HG02840 (cell line): ENCODE results near the gene FAM24B.
"Not testable (repeated sequence)": the region's sequence is repeated elsewhere in the genome, so short reads cannot be mapped to it uniquely, and the experiment has no call there.

Source experiments
- ATAC-seq: cut with Tn5 transposase; IDR thresholded peaks from one replicate; pipeline ENCODE4 v1.9.1; 2021; ENCODE audit warnings: mild to moderate bottlenecking, moderate library complexity, moderate number of reproducible peaks; ENCODE audit not compliant: unreplicated experiment, low FRiP score

FAM24B gene

DNA sequence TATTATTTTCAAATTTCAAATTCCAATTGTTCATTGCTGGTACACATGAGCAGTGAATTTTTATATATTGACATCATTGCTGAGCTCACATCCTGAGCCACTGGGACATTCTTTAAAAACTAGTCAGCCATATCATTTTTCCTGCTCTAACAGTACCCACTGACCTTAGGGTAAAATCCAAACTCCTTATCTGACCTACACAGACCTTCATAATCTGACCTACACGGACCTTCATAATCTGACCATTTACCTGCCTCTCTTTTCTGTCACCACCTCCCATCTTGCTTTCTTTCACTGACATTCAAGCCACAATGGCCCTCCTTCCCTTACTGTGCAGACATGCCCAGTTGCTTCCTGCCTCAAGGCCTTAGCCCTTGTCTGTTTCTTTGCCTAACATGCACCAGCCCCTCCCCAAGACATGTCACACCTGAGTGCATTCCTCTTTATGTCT is 17.6 kb downstream of the FAM24B start:
- ATAC-seq, result no peak

DNA sequence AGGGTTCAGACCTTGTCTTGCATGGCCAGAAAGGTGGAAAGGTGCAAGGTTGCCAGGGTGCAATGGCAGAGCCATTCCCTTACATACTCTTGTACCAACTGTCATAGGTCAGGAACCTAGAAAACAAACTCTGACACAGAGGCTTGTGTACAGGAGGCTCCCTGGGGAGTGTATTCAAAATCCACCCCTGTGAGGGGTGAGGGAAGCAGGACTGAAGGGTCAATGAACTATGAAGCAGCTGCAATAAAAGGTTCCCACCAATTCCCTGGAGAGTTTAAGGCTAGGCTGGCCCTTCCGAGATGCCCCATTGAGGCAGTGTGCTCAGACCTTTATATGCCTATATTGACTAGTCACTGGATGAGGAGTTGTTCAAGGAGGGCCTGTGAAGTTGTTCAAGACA is 19.9 kb downstream of the FAM24B start:
- no peak for ATAC-seq

DNA sequence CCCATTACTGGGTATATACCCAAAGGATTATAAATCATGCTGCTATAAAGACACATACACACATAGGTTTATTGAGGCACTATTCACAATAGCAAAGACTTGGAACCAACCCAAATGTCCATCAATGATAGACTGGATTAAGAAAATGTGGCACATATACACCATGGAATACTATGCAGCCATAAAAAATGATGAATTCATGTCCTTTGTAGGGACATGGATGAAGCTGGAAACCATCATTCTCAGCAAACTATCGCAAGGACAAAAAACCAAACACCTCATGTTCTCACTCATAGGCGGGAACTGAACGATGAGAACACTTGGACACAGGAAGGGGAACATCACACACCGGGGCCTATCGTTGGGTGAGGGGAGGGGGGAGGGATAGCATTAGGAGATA is 21.3 kb downstream of the FAM24B start:
- ATAC-seq, result not testable (repeated sequence)

DNA sequence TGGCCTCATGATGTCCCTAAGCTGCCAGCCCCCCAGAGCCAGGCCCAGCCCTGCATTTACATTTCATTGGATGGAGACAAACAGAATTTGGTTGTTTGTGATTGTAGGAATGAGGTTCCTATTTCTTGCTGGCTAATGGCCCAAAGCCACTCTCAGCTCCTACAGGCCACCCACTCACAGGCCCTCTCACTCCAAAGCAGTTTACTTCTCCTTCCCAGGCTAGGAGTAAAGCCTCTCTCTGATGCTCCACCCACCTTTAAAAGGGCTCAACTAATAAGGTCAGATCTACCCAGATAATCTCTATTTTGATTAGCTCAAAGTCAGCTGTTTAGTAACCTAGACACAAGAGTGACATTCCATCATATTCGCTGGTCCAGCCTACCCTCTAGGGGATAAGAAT is 22.5 kb downstream of the FAM24B start:
- ATAC-seq, result no peak

DNA sequence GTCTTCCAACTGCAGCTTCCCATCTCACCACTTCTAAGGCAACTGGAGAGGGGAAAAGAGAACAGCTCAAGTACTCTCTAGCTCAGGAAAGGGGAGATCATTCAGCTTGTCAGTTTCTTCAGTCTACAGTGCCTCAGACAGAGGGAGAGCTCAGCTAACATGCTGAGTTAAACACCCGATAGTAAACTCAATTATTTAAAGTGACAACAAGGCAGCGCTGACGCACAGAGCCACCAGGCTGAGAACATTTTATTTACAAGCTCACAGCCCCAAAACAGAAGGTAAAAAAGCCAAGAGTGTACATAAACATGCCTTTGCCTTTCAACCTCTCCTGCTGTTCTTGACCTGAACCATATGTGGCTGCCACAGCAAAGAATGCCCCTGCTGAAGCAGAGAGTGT is 23.6 kb downstream of the FAM24B start:
- no peak for ATAC-seq

DNA sequence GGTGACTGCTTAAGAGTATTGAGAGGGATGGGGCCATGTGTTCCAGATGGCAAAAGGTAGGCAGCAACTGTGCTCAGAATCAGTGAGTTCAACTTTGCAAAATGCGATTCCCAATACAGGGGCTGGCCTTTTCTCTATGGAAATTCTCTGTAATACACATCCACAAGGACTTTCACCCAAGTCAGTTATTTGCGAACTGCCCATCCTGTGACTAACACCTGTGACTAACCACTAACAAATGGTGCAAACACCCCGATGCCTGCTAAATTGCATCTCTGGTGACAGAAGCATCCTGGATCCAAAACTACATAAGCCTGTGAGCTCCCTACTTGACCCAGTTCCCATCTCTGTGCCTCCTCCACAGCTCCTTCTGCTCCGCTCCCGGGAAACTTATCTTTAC is 24.7 kb downstream of the FAM24B start:
- ATAC-seq, result no peak

DNA sequence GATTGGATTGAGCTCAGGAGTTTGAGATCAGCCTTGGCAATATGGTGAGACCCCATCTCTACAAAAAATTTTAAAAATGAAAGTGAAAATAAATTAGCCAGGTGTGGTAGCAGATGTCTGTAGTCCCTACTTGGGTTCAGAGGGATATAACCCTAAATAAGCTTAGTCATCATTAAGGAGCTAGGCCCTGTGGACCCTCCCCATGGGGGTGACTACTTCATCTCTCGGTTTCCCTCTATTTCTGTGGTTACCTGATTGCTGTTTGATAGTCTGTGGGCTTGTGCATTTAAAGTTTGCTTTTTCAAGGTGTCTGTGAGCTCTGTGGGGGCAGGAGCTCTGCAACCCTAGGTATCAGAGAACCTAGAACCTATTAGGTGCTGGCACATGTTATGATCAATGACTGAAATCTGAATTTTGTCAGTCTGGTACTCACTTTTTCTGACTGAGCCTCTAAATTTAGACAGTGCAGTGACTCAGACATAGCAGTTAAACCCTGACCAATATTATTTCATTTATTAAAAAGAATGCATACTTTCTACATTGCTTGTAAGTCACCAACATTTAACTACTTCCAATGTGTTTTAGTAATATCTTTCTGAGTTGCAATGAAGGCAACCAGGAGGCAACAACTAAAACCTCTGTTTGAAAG is 25.6 kb downstream of the FAM24B start:
- ATAC-seq, result no peak

DNA sequence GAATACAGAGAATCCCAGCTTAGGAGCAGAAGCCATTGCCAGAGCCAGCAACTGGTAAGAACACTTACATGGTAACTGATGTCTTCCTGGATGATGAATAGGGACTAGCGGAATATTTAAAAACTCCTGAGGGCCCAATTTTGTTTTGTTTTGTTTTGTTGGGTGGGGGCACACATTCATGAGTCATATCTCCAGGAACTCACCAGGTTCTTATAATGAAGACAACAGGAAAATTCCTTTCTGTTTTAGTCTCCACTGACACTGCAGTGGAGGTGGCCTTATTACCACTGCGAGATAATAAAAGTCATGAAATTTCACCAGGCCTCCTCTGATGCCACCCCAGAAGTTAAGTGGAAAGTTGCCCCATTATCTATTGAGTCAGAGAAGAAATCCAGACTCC is 27.1 kb downstream of the FAM24B start:
- ATAC-seq, result no peak

DNA sequence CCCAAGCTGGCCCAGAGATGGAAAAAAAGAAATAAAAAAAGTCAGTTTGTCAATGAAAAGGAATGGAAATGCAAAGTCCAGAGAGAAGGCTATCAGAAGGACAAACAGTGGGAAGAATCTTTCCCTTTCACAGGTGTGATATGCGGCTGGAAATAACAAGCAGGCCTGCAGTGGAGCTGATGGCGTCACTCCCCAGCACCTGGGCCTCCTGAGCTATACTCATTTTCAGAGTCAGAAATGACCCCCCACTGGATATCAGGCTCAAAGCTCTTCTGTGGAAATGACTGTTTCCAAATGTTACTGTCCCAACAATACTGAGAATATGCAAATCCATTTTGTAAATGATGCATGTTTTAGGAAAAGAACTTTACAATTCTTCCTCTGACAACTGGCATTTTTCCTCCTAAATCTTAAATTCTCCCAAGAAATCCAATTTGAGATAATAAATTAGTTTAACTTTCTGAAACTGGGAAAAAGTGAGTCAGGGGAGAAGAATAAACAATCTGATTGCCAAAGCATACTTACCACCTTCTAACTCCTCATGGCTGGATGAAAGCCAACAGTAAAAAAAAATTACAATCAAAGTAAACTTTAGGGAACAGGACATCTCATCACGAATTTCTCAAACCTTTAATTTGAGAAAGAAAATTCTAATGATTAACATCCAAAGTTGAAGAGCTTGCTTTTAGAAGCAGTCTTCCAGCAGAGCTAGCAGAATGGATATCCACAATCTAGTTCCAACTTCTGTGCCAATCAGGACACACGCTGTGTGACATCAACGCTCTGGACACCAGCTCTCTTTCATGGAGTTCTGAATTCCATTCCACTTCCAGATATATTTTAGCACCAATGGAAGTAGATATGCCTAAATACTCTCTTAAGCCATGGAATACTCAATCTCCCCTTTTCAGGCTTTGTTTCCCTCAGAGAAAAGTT is 28.4 kb downstream of the FAM24B start:
- ATAC-seq, result no peak

DNA sequence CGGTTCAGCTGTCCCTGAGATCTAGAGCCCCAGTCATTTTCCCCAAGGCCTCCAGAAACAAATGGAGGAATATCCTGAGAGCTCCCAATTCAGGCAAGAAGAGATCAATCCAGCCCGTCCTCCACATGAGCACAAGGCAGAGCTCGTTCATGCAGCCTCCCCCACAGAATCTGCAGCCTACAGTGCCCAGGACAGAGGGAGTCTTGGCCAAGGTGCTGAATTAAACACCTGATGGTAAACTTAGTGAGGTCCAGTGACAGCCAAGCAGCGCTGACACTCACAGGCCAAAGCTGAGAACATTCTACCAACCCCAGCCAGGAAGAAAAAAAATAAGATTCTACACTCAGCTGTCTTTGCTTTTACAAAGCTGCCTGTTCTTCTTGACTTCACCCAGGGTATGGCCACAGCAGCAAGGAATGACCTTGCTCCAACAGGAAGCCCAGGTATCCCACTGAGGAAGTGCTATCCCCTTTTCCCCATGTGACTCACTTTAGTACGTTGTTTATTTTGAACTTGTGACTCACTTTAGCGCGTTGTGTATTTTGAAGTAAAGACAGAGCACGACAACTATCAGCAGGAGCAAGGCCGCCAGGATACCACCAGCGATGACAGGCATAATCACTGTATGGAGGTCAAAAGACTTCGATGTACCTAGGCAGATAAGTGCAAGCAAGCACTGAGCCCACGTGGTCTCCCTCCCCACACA is 29.3 kb downstream of the FAM24B start:
- no peak for ATAC-seq

DNA sequence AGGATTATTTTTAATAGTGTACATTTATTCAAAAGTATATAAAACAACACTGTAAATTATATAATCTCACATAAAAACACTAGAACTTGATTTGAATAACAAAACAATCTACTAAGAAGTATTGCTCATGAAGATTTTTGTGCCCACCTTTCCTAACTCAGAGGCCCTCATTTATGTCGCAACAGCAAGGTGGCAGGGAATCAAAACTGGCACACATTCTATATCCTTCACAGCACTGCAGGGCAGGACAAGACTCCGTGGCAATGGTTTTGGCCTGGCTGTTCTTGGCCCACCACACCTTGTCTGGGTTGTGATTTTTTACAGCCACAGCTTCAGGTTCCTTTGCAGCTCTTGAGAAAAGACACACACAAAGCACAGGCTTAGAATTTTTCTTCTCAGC is 30.3 kb downstream of the FAM24B start:
- ATAC-seq, result no peak

DNA sequence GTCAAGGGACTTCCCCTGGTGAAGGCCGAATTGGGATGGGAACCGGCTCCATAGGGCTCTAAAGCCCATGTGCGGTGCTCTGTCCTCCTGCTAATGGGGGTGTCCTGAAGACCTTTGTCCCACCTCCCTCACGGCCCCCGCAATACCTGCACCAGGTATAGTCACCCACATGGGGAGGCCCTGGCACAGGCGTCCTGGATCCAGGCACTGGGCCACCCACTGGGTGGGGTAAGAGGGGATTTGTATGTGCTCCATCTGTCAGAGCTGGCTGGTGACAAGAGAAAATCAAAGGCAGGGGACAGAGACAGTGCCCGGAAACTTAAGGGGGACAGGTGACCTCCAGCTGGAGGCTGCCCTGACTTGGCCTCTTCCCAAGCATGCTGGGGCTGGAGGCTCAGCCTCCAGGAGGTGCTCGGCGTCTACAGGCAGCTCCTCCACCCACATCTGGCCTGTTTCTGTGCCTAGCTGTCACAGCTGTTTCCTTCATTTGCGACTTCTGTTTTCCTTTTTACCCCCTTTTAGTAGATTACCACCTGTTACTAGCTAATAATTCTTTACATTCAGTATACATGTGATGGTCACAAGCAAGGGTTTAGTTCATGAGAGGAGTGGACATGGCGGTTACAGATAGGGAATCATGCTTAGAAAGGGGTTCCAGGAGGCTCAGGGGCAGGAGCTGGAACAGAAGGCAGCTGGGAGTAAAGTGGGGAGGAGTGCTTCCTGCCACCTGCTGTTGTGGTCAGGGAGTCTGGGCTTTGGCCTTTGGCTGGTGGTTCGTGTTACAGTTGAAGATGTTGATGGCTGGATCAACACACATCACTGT is 31.4 kb downstream of the FAM24B start:
- no peak for ATAC-seq

DNA sequence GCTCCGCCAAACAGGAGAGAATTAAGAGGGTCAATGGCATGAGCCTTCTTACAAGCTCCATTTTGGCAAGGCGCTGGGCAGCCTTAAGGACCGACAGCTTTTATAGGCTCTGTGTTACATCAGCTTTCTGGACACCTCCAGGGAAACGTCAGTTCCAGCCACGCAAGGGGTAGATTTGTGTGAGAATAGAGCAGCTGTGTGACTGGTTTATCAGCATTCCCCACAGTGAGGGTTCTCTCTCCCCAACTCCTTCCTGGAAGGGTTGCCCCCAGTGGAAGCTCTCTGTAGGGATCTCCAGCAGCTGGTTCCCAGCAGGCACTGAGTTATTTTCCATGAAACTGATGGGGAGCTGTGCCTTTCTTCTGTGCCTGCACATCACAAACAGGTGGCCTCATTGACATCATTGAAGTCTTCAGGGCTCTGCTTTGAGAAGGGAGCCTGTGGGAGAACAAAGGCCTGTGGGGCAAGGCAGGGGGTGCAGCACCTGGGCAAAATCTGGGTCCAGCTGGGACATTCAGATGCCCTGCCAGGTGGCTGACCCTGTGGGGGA is 33.5 kb downstream of the FAM24B start, which contains the start of gene CUZD1:
Gene CUZD1 (minus strand): TSS at position 75 of the 550 bp plus-strand sequence. CDS start 14 bp downstream, at position 61.
- no peak for ATAC-seq

DNA sequence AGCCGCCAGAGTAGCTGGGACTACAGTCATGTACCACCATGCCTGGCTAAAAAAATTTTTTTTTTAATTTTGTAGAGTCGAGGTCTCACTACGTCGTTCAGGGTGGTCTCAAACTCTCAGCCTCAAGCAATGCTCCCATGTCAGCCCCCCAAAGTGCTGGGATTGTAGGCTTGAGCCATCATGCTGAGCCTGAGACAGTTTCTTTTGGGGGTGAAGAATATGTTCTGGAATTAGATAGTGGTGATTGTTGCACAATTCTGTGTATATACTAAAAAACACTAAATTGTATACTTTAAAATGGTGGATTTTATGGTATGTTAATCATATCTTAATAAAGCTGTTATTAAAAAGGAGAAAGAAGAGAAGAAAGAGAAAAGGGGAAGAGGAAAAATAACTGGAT is 35.2 kb downstream of the FAM24B start:
- no peak for ATAC-seq

DNA sequence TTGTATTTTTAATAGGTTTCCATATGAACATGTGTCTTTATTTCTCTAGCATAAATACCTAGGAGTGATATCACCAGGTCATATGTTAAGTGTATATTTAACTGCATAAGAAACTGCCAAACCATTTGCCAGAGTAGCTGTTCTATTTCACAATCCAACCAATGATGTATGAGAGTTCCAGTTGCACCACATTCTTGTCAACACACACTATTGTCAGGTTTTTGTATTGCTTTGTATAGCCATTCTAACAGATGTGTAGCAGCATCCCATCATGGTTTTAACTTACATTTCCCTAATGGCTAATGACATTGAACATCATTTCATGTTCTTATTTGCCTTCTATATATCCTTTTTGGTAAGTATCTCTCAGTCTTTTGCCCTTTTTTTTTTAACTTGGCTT is 37.8 kb downstream of the FAM24B start:
- ATAC-seq, result no peak

DNA sequence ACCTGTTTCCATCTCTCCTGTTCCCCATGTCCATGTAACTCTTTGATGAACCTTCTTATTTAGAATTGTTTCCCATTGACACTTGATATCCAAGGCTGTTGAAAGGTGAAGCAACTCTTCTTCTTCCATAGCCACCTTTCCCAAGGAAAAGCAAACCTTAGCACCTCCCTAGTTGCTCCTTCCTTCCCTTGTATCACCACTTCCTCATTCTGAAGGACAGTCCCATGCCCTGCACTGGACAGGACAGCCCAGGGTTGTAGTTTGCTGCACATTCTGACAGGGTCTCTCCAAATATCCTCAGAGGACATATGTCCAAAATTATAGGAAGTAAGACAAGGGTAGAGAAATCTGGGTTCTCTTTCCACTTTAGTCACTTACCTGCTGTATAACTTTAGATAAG is 39.9 kb downstream of the FAM24B start:
- ATAC-seq, result no peak

DNA sequence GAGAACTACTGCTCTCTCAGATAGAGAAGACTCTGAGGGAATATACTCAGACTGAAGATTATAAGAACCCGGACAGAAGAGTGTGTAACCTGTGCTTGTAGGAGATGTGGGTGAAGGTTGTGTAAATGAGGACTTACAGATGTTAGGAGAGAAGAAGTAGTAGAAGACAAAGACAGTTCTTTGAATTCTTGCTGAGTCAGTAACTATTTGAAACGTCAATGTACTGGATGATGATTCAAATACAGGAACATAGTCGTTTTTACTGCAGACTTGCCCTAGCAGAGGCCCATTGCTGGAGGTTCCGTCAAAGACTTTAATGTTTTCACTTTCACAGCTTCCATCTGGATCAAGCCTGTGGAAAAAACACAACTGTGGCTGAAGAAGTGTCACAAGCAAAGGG is 40.5 kb downstream of the FAM24B start:
- no peak for ATAC-seq

DNA sequence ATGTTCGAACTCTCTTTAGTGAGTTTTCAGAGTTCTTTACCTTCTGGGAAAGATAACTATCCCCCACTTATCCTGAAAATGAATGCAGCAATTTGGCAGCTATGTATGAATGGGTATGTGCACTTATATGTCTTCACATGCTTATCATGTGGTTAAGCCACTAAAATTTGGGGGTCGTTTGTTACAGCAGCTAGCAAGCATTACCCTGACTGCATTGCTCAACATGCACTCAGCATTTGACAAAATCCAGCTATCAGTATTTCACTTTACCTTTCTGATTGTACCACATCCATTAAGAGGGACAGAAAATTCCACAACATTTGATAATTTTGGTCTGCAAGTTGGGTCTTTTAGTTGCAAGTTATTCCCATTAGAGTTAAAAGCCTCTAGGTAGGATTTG is 43.5 kb downstream of the FAM24B start:
- no peak for ATAC-seq

DNA sequence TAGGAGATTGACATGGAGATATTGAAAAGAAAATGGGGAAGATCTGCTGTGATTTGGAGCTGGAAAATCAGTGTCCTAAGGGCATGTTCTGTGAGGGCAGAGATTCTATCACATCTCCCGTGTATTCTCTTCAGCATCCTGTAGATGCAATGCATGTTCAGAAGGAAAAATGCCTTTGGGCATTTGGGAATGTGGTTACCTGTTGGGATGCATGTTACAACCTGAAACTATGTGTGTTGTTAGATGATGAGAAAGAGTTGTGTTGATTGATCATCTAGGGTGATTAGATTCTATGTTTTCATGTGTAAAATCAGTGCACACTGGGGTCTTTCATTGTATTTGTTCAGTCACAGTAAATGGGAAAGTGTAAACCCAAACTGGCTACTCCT is 48.4 kb downstream of the FAM24B start:
- ATAC-seq, result no peak
